GM13977 (cell line): ENCODE data around the gene ILDR2.

Source experiments
- DNase-seq: peaks from one replicate; pipeline ENCODE4 v3.0.0; 2012; ENCODE audit warnings: low spot score
- CTCF ChIP-seq: IDR thresholded peaks from 2 replicates; pipeline ENCODE4 v1.5.1; 2012; ENCODE audit warnings: mild to moderate bottlenecking, control low read depth; ENCODE audit not compliant: insufficient read depth; ENCODE audit errors: extremely low read depth, missing control alignments
- in situ Hi-C: fragments of 300-500 bp; cut with MboI; formaldehyde crosslinking; loops from one replicate; pipeline ENCODE4 v1.12.0; 2022; ENCODE audit warnings: low sequenced_read_pairs, low pct_unique_long_range_greater_than_20kb, mixed read lengths, inconsistent platforms; ENCODE audit not compliant: unreplicated experiment

ILDR2 gene

GRCh38 chr1:166868639-166869038, 106.7 kb downstream of the ILDR2 start:
- TF ChIP-seq CTCF: no peak
- DNase-seq: no peak
- in situ Hi-C loops: no loop called here

GRCh38 chr1:166865926-166866325, 109.4 kb downstream of the ILDR2 start:
- TF ChIP-seq CTCF: no peak
- DNase-seq: no peak
- in situ Hi-C loops: no loop called here

GRCh38 chr1:166859597-166859996, 115.7 kb downstream of the ILDR2 start:
- TF ChIP-seq CTCF: no peak
- DNase-seq: no peak
- in situ Hi-C loops: no loop called here

GRCh38 chr1:166858726-166859419, 116.5 kb downstream of the ILDR2 start:
- DNase-seq: no peak
- in situ Hi-C loops: no loop called here
- TF ChIP-seq CTCF: no peak
